ENCODE results near the gene NANOS1.
A peak's percentile ranks its signal among the peaks of the same experiment; 100 is the strongest.

NANOS1 gene, protein sequence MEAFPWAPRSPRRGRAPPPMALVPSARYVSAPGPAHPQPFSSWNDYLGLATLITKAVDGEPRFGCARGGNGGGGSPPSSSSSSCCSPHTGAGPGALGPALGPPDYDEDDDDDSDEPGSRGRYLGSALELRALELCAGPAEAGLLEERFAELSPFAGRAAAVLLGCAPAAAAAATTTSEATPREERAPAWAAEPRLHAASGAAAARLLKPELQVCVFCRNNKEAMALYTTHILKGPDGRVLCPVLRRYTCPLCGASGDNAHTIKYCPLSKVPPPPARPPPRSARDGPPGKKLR

DNA sequence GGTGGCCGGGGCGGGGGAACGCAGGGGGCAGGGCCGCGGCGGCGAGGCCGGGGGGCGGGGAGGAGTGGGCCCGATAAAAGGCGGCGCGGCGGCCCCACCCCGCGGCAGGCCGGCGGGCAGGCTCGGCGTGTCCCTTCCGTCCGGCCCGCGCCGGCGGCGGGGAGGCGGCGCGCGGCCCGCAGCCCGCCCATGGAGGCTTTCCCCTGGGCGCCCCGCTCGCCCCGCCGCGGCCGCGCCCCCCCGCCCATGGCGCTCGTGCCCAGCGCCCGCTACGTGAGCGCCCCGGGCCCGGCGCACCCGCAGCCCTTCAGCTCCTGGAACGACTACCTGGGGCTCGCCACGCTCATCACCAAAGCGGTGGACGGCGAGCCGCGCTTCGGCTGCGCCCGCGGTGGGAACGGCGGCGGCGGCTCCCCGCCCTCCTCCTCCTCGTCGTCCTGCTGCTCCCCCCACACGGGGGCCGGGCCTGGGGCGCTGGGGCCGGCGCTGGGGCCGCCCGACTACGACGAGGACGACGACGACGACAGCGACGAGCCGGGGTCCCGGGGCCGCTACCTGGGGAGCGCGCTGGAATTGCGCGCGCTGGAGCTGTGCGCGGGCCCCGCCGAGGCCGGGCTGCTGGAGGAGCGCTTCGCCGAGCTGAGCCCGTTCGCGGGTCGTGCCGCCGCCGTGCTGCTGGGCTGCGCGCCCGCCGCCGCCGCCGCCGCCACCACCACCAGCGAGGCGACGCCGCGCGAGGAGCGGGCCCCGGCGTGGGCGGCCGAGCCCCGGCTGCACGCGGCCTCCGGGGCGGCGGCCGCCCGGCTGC, at the start of gene NANOS1:
TSS of gene NANOS1 (plus strand) at position 102 of the 808 bp plus-strand sequence. CDS start at position 190, 88 bp downstream.
- DNase-seq: no peak

- DNase-seq: no peak
These were observed 49.2 kb upstream of the NANOS1 start for GRCh38 chr10:118980135-118980865.

GRCh38 chr10:118980870-118981269, 48.6 kb upstream of the NANOS1 start:
- no peak for DNase-seq

DNA sequence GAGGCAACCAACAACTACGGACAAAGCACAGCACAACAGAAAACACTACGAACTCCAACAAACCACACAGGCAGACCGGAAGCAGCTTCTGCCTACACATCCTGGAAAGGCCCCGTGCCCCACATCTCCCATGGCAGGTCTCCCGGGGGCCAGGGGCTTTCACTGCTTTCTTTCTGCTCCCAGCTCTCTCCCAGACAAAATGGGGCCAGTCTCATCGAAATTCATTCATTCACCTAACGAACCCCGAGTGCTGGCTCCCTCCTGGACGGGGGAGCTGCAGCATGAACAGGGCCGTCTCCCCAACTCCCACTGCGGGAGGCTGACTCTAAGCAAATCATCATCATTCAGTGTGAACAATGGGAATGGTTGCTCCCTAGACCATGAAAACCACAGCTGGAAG, 47.6 kb upstream of the NANOS1 start:
- no peak for DNase-seq

DNA sequence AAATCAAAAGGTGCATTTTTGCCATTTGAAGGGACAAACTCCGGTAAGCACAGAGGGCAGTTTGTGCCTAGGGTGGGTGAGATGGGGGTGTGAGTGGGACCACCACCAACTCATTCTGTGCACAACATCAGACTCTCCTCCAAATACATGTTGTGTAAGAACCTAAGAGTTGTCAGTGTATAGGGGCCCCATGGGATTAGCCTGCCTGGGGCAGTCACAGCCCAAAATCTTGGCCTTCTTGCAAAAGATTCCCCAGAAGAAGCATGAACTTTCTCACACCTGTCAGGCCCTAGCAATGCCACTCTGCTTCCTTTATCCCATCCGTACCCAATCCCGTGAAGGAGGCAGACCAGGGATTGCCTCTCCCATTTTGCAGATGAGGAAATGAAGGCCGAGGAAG, 47.1 kb upstream of the NANOS1 start:
- DNase-seq: no peak

DNA sequence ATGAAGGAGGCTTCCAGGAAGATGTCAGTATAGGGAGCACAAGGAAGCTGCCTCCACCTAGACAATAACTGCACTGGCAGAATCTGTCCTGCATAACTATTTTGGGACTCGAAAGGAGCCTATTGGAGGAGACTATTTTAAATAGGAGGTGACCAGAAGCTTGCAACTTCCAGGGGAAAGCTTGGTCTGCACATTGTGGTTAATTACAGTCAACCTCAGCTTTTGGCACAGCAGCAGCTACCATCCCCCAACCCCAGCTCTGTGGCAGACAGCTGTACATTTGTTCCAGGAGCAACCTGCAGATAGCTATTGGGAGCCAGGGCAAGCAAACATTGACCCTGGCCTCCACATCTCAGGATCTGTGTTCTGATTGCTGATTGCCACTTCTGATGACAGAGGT, 46.3 kb upstream of the NANOS1 start:
- peak; percentile 26 for DNase-seq

DNA sequence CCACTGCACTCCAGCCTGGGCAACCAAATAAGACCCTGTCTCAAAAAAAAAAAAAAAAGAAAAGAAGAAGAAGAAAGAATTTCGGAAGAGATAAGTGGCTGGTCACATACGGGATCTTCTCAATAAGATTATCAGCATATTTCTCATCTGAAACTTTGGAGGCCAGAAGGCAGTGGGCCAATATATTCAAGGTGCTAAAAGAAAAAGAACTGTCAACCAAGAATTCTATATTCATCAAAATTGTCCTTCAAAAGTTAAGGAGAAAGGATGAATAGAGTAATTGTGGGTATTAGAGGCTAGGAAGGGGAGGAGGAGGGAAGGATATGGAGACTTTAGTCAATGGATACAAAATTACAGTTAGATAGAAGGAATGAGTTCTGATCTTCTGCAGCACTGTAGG, 43.9 kb upstream of the NANOS1 start:
- no peak for DNase-seq

- no peak for DNase-seq
These were observed 42.4 kb upstream of the NANOS1 start for GRCh38 chr10:118986815-118987790.

DNA sequence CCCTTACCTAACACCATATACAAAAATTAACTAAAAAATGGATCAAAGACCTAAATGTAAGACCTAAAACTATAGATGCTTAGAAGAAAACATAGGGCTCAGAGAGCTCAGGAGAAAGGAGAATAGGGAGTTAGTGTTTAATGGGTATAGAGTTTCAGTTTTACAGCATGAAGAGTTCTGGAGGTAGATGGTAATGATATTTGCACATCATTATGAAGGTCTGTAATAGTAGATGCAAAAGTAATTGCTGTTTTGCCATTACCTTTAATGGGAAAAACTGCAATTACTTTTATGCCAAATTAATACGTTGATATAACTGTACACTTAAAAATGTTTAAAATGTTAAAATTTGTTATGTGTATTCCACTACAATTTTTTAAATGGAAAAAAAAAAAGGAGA, 39.2 kb upstream of the NANOS1 start:
- no peak for DNase-seq

- DNase-seq: no peak
These were observed 37.0 kb upstream of the NANOS1 start for GRCh38 chr10:118992496-118992895.

DNA sequence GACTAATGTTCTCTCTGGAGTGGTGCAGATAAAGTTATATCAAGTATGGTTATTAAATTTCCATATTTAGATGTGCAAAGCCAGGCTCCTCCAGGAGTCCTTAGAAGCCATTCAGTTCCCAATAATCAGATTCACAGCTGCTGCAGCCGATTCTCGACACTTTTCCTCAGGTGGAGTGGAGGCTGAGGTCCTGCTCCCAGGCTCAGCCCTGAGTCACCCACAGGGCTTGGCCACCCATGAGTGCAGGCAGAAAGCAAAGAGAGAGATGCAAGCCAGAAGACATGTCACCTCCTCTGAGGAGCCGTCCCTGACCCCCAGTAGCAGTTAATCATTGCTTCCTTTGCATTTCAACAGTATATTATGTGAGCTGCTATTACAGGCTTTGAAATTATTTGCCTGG, 36.3 kb upstream of the NANOS1 start:
- no peak for DNase-seq

DNA sequence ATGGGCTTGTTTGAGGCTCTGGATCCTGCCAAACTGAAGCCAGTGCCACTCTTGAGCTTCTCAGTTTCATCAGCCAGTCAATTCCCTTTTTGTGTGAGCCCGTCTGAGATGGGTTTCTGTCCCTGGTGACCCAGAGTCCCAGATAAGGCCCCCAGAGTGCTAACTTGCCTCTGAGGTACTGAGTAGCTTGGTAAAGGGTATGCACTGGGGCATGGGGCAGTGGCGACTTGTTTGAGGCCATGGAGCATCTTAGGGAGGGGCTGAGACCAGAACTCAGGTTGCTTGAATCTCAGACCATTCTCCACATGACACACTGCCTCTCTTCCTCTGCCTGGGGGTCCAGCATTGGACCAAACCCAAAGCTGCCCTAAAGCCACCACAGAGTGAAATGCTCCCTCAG, 35.2 kb upstream of the NANOS1 start:
- DNase-seq: no peak

- DNase-seq: no peak
These were observed 33.8 kb upstream of the NANOS1 start for GRCh38 chr10:118995739-118996138.

- DNase-seq: no peak
These were observed 32.1 kb upstream of the NANOS1 start for GRCh38 chr10:118997379-118997778.

GRCh38 chr10:118998183-118998582, 31.3 kb upstream of the NANOS1 start:
- DNase-seq: no peak

- DNase-seq: no peak
These were observed 27.6 kb upstream of the NANOS1 start for GRCh38 chr10:119001717-119002500.

- DNase-seq: no peak
These were observed 25.8 kb upstream of the NANOS1 start for GRCh38 chr10:119003572-119004289.

DNA sequence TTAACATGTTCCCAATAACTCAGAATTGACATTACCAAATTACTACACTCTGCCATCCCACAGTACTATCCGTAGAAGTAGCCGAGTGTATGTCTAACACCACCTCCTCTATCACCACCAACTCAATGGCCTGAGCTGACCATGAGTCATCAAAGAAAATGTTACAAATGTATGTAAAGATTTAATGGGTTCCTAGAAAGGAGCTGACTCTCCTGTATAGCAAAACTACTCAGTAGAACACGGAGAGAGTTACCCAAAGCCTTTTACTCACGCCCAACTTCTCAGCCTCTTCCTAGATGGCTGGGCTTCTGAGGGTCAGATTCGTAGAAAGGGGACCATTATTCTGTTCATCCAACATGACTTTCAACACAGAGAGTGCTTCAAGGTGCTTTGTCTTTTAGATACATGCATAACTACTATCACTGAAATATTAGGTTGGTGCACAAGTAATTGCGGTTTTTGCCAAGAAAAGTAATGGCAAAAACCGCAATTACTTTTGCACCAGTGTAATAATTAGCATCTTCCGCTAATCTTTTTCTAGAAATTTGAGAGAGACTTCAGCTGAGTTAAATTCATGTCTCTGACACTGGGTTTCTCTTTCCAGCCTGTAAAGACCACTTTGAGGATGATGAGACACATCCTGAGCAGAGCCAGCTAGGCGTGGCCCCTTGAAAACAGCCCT, 24.0 kb upstream of the NANOS1 start:
- no peak for DNase-seq

- peak; percentile 44 for DNase-seq
These were observed 22.9 kb upstream of the NANOS1 start for GRCh38 chr10:119006451-119007210.

DNA sequence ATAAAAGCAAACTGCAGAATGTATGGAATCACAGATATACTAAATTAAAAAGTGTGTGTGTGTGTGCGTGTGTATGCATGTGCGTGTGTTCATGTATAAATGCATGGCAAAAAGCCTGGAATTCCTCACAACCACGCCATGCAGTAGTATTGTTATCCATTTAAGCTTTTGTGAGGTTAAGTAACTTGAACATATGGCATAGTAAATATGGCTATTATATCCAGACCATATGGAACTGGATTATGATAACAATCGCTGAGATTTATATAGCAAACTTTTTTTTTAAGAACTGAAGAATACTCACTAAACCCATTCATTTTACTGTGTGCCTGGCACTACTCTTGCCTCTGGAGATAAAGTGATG, 22.3 kb upstream of the NANOS1 start:
- DNase-seq: peak; percentile 37

Data from DMS 273 treated with DMSO at 0.1 percent for 48 hours (cell line).